A673 (cell line): ENCODE results near the gene GALC.

Experiments
- CTCF ChIP-seq: fragments of 300-800, 200-600 bp; sonication (generic); conservative IDR thresholded peaks from 2 replicates; pipeline ENCODE4 v1.5.1; 2017; ENCODE audit warnings: low read depth, mild to moderate bottlenecking, antibody characterized with exemption, low read length, moderate library complexity, mixed read lengths
- EZH2 ChIP-seq: fragments of 200-600 bp; sonication (generic); IDR thresholded peaks from 2 replicates; pipeline ENCODE4 v1.6.1; 2017; ENCODE audit warnings: borderline replicate concordance, low read depth, mild to moderate bottlenecking, mixed read lengths, antibody characterized with exemption, low read length; ENCODE audit not compliant: poor library complexity, severe bottlenecking

GRCh38 chr14:88013750-88014349 lies 20.9 kb upstream of the GALC start:
- peak; percentile 78 for TF ChIP-seq CTCF
- TF ChIP-seq EZH2 = no peak
